Glomerular endothelial cell (primary cell): ENCODE data around the gene CLDN17. TPM values are rescaled to one million over a fixed set of nuclear protein-coding genes. Genes with fewer than 3 reads are reported as not detected.

Experiments
- DNase-seq: peaks from one replicate; pipeline ENCODE4 v3.0.0-alpha.2; 2011; ENCODE audit warnings: low read depth, low spot score; ENCODE audit errors: extremely low read depth
- total RNA-seq: library from RNA; depleted of rRNA; stranded (reverse); fragments of >200 nt; gene quantifications from 2 replicates; pipeline ENCODE4 v1.2.3, GENCODE V29; 2015

The CLDN17 gene
- not detected in 2 replicates for total RNA-seq

- no peak for DNase-seq
These were observed at the start of gene CLDN17 for GRCh38 chr21:30166705-30167104. CLDN17 (minus strand) TSS chr21:30166805; CDS start chr21:30166617, 188 bp downstream.

GRCh38 chr21:30216041-30216723 is 49.6 kb upstream of the CLDN17 start, which contains the start of gene CLDN8:
CLDN8 (minus strand) TSS chr21:30216097; CDS start chr21:30215925, 172 bp downstream.
- DNase-seq = no peak

GRCh38 chr21:30211071-30211470 is 44.5 kb upstream of the CLDN17 start:
- DNase-seq = no peak

- no peak for DNase-seq
These were observed 43.0 kb upstream of the CLDN17 start for GRCh38 chr21:30209601-30210000.

- no peak for DNase-seq
These were observed 40.6 kb upstream of the CLDN17 start for GRCh38 chr21:30207252-30207579.

GRCh38 chr21:30206551-30207251 is 40.1 kb upstream of the CLDN17 start:
- DNase-seq = no peak

- DNase-seq = no peak
These were observed 33.4 kb upstream of the CLDN17 start for GRCh38 chr21:30200000-30200399.

- no peak for DNase-seq
These were observed 28.2 kb upstream of the CLDN17 start for GRCh38 chr21:30194701-30195299.

GRCh38 chr21:30193201-30193600 is 26.6 kb upstream of the CLDN17 start:
- no peak for DNase-seq

GRCh38 chr21:30190554-30190953 is 23.9 kb upstream of the CLDN17 start:
- DNase-seq = no peak

GRCh38 chr21:30189773-30190172 is 23.2 kb upstream of the CLDN17 start:
- no peak for DNase-seq

- no peak for DNase-seq
These were observed 19.6 kb upstream of the CLDN17 start for GRCh38 chr21:30186242-30186641.

GRCh38 chr21:30168086-30168485 is 1.5 kb upstream of the CLDN17 start:
- DNase-seq = no peak

GRCh38 chr21:30166171-30166570 is 434 bp downstream of the CLDN17 start:
- DNase-seq = no peak

GRCh38 chr21:30164796-30165195 is 1.8 kb downstream of the CLDN17 start:
- no peak for DNase-seq

- no peak for DNase-seq
These were observed 12.8 kb downstream of the CLDN17 start for GRCh38 chr21:30153697-30154340.

- DNase-seq = no peak
These were observed 13.8 kb downstream of the CLDN17 start for GRCh38 chr21:30152792-30153191.

- DNase-seq = no peak
These were observed 17.7 kb downstream of the CLDN17 start for GRCh38 chr21:30148906-30149305.

- DNase-seq = no peak
These were observed 19.9 kb downstream of the CLDN17 start for GRCh38 chr21:30146558-30147282.

- DNase-seq = no peak
These were observed 28.1 kb downstream of the CLDN17 start for GRCh38 chr21:30138483-30138882.

GRCh38 chr21:30129246-30129645 is 37.4 kb downstream of the CLDN17 start:
- DNase-seq = no peak
